Stimulated activated CD4-positive, alpha-beta T cell treated with anti-CD3 and anti-CD28 coated beads, Interleukin-12 subunit alpha, Interleukin-12 subunit beta, amount 100 ng/mL, for 24 hours (primary cell): ENCODE measurements around the gene MED8.
A peak's percentile ranks its signal among the peaks of the same experiment; 100 is the strongest.

ENCODE experiments used
- DNase-seq, 2 experiments: peaks; one replicate each; pipeline ENCODE4 v3.0.0-alpha.2; 2020; ENCODE audit warnings: low read depth in 2 of 2

MED8 gene, protein sequence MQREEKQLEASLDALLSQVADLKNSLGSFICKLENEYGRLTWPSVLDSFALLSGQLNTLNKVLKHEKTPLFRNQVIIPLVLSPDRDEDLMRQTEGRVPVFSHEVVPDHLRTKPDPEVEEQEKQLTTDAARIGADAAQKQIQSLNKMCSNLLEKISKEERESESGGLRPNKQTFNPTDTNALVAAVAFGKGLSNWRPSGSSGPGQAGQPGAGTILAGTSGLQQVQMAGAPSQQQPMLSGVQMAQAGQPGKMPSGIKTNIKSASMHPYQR

DNA sequence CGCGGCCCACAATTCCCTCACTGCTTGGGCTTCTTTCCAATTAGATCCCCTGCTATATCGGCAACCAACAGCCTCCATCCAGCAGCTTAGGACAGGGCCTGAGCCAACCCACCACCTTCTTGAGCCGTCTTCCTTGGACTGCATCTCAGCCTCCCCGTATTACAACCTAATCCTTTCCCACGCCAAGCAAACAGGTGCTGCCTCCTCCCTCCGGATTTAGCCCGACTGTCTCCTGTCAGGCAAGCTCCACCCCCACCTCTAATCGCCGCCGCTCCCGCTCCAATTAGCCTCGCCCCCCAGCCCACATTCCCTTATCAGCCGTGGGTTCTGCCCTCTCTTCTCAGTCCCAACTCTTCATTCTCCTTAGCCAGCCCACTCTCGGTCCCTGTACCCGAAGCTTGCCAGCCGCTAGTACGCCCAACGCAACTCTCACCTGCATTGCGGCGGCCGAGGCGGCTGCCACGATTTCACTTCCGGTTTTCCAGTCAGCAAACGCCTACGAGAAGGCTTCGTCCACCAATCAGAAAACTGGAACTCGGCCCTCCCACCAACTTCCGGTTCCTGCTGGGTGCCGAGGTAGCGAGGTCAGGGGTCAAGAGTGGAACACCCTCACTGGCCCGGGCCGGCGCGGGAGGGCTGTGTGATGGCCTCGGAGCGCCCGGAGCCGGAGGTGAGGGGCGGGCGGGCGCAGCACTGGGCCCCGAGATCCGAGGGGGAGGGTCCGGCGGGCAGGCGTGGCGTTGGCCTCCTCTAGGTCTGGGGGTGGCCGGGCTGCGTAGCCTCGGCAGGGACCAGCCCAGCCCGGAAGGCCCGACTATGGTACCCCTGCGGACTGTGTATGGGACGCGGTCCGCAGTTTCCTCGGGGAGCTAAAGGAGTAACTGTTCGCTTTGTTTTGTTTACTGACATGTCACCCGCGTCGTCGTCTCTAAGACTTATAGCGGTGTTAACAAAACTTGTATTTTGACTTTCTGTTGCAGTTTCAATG, at the start of gene MED8, which contains the start of gene SZT2:
MED8 (minus strand) TSS at position 475 of the 988 bp plus-strand sequence; CDS start at position 439, 36 bp downstream.
SZT2 (plus strand) TSS at position 574 of the 988 bp plus-strand sequence; CDS start at position 644, 70 bp downstream.
- DNase-seq: peak; percentile 93 to 94

DNA sequence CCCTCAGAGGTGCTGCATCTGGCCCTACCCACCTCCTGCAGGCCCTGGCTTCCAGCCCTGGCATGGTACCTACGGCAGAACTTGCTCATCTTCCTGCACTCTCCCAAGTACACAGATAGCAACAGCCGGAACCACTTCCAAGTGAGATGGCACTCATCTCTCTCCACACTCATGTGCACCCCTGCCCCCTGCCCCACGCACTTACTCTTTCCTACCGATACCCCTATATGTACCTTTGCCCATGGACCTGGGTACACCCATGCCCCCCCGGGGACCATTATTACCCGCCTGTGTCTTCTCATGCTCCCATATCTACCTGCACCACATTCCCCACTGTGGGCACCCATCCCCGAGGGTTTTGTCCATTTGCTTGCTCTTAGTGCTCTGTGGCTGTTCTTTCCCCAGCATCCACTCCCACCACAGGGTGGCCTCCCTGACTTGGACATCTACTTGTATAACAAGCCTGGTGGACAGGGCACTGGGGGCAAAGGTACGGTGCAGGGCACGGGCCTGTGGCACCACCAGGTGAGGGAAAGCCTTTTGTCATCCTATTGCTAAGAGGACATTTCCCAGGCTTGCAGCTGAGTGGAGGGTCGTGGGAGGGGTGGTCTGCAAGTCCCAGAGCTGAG, 49.5 kb upstream of the MED8 start:
- DNase-seq: no peak

GRCh38 chr1:43438576-43438952, 49.0 kb upstream of the MED8 start:
- DNase-seq: no peak

DNA sequence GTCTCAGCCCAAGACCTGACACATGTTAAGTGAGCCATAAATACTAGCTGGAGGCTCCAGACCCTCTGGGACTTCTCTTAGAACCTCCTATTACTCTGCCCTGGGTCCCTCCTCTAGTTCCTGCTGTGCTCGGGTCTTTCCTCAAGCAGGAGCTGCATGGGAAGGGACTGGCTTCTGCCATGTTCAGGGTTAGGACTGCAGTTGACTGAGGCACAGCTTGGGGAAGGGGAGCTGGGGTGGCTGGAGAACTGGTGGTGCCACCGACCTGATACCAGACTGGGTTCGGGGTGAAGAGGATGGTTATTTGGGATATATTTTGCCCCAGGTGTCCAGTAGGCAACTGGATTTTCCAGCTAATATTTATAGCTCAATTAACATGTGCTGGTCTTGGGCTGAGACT, 48.4 kb upstream of the MED8 start:
- DNase-seq: no peak

- DNase-seq: no peak
Measured at GRCh38 chr1:43437031-43437973, 47.7 kb upstream of the MED8 start.

DNA sequence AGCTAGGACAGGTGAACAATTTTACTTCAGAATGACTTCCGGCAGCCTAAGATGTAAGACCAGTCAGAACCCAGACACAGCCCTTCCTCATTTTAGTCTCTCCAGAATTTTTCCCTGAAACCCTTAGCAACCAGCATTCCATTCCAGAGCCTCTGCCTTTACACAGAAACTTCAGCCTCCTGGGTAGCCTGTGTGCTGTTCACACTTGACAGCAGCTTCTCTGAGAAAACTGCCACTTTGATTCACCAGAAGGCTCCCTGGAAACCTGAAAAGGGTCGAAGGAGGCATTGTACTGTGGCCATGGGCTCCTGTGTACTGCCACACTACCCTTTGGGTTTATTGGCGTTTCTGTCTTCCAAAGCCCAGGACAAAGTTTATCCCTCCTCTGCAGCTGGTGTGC, 46.8 kb upstream of the MED8 start:
- DNase-seq: no peak

- DNase-seq: no peak
Measured at GRCh38 chr1:43435146-43436145, 45.8 kb upstream of the MED8 start.

DNA sequence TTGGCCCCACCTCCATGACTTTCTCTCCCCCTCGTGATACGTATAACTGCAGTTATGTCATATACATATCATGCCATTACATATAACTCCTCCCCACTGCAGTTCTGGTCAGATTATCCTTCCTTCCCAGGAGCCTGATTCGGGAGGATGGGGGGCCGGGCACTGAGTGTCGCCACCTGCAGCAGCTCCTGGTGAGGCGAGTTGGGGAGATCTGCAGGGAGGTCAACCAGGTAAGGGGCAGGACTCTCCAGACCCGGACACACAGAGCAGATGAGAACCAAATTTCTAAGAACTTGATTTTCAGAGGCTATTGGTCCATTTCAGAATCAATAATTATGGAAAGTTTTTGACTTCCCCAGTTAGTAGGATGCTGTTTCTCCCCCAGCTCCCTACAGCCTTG, 44.7 kb upstream of the MED8 start:
- DNase-seq: no peak

- no peak for DNase-seq
Measured at GRCh38 chr1:43432907-43433306, 43.3 kb upstream of the MED8 start.

- no peak for DNase-seq
Measured at GRCh38 chr1:43432171-43432860, 42.7 kb upstream of the MED8 start.

GRCh38 chr1:43431676-43432075, 42.1 kb upstream of the MED8 start:
- DNase-seq: no peak

DNA sequence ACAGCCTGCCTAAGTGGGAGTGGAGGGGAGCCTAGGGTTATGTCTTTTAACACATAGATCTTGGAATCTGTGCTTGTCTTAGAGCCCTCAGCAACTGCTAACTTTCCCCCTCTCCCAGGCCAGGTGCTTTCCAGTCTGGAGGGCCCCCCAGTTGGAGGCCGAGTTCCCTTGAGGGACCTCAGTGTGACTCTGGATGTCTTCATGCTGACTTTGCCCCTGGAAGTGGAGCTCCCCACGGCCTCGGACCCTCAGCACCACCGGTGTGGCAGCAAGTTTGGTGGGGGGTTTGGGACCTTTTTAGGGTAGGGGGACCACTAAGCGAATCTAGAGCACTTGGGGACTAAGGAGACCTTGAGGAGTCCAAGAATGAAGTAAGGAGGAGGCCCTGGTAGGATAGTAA, 41.2 kb upstream of the MED8 start:
- DNase-seq: no peak

- no peak for DNase-seq
Measured at GRCh38 chr1:43427941-43428340, 38.3 kb upstream of the MED8 start.

GRCh38 chr1:43427524-43427923, 37.9 kb upstream of the MED8 start:
- DNase-seq: no peak

GRCh38 chr1:43426221-43426620, 36.6 kb upstream of the MED8 start:
- DNase-seq: no peak

DNA sequence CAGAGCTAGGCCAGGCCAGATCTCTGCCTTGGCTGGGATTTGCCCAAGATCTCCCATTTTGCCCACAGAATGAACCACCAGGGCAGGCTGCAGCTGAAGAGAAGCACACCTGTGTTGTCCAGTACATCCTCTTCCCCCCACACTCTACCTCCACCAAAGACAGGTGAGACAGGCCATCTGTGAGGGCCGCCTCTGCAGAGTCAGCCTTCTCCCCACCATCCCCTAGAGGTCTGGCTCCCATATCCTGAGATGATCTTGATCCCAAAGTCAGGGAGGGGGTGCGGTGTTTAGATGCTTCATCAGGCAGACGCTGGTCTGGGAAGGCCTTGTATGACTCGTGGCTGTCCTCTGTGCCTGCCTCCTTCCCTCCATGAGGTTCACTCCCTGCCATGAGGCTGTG, 35.4 kb upstream of the MED8 start:
- DNase-seq: no peak

- no peak for DNase-seq
Measured at GRCh38 chr1:43423672-43424550, 34.3 kb upstream of the MED8 start.

DNA sequence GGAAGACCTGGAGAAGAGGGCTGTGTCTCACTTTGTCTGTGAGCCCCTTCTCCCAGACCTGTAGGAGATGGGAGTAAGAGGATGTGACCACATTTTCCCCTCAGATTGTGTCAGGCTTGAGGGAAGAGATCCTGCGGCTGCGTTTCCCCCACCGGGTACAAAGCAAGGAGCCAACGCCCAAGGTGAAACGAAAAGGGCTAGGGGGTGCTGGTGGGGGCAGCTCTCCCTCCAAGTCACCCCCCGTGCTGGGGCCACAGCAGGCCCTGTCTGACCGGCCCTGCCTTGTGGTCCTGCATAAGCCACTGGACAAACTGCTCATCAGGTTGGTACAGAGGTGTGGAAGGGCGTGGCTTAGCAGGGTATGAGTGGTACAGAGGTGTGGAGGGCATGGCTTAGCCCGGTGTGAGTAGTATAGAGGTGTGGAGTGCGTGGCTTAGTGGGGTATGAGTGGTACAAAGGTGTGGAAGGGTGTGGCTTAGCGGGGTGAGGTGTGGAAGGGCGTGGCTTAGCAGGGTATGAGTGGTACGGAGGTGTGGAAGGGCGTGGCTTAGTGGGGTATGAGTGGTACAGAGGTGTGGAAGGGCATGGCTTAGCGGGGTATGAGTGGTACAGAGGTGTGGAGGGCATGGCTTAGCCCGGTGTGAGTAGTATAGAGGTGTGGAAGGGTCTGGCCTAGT, 33.5 kb upstream of the MED8 start:
- DNase-seq: no peak
